GM18498 (cell line): ENCODE data around the gene CNP.

Experiments used
- ATAC-seq: cut with Tn5 transposase; IDR thresholded peaks from one replicate; pipeline ENCODE4 v1.9.1; 2021; ENCODE audit warnings: mild to moderate bottlenecking, moderate library complexity; ENCODE audit not compliant: unreplicated experiment

Gene CNP

GRCh38 chr17:42026857-42027589 lies 60.4 kb downstream of the CNP start:
- ATAC-seq = no peak
